CD4-positive, alpha-beta T cell (primary cell): ENCODE measurements around the gene DSC3. TPM values are rescaled to one million over a fixed set of nuclear protein-coding genes. Genes with fewer than 3 reads are reported as not detected.

Experiments used
- ATAC-seq: fragments of 200-7000 bp; cut with Tn5 transposase; one replicate; pipeline ENCODE4 v1.10.0; 2022; ENCODE audit warnings: mild to moderate bottlenecking; ENCODE audit not compliant: poor library complexity
- CTCF ChIA-PET: fragments of 350-600 bp; sonication (Branson Sonifier 250); formaldehyde crosslinking; loops from one replicate; lab custom pipeline; 2021; ENCODE audit warnings: antibody characterized with exemption, inconsistent platforms; lab: Charles Lee
- POLR2A ChIA-PET: fragments of 350-600 bp; sonication (Branson Sonifier 250); formaldehyde crosslinking; loops from one replicate; lab custom pipeline; 2021; ENCODE audit warnings: antibody characterized with exemption, inconsistent platforms; lab: Charles Lee
- DNase-seq, 14 experiments: peaks; one replicate each; pipeline ENCODE4 v3.0.0-alpha.2; 2013 to 2020; ENCODE audit warnings: mixed read lengths in 2 of 14
- H3K27ac ChIP-seq, 2 donors: one replicate each; pipeline versions ENCODE4 v1.5.1 to v1.7.0; 2013; ENCODE audit warnings: low read length in 2 of 2, low read depth in 1 of 2, mild to moderate bottlenecking in 1 of 2
- H3K27me3 ChIP-seq, 2 experiments: 1 replicate in 1 of 2; 2 replicates in 1 of 2; pipeline versions ENCODE4 v1.6.1 to v1.7.0; 2013; ENCODE audit warnings: low read length in 2 of 2, control low read depth in 1 of 2, mild to moderate bottlenecking in 1 of 2, moderate library complexity in 1 of 2; ENCODE audit not compliant: insufficient read depth in 2 of 2, control insufficient read depth in 1 of 2
- H3K36me3 ChIP-seq: one replicate; pipeline ENCODE4 v1.6.1; 2013; ENCODE audit warnings: low read length, control low read depth; ENCODE audit not compliant: insufficient read depth
- H3K4me1 ChIP-seq: one replicate; pipeline ENCODE4 v1.6.1; 2013; ENCODE audit warnings: low read length, control low read depth; ENCODE audit not compliant: insufficient read depth
- H3K4me3 ChIP-seq: one replicate; pipeline ENCODE4 v1.5.1; 2013; ENCODE audit warnings: mild to moderate bottlenecking, low read length, moderate library complexity
- H3K9me3 ChIP-seq, 2 experiments: 1 replicate in 1 of 2; 2 replicates in 1 of 2; pipeline versions ENCODE4 v1.6.1 to v1.7.0; 2013; ENCODE audit warnings: low read length in 2 of 2, mild to moderate bottlenecking in 2 of 2, control low read depth in 1 of 2, moderate library complexity in 1 of 2; ENCODE audit not compliant: control insufficient read depth in 1 of 2, insufficient read depth in 1 of 2
- H3K27ac Mint-ChIP-seq: one replicate; pipeline ENCODE4 v1.8.0; 2020; ENCODE audit warnings: mixed read lengths
- H3K27me3 Mint-ChIP-seq: one replicate; pipeline ENCODE4 v1.8.0; 2021; ENCODE audit warnings: mixed read lengths
- H3K36me3 Mint-ChIP-seq: one replicate; pipeline ENCODE4 v1.8.0; 2021; ENCODE audit warnings: low read depth, mixed read lengths
- H3K4me1 Mint-ChIP-seq: one replicate; pipeline ENCODE4 v1.8.0; 2021; ENCODE audit warnings: low read depth, mixed read lengths
- H3K4me3 Mint-ChIP-seq: one replicate; pipeline ENCODE4 v1.8.0; 2020; ENCODE audit warnings: mild to moderate bottlenecking, mixed read lengths
- H3K9me3 Mint-ChIP-seq: one replicate; pipeline ENCODE4 v1.8.0; 2020; ENCODE audit warnings: mixed read lengths
- CTCF ChIP-seq: fragments of 200-600 bp; IDR thresholded peaks from one replicate; pipeline ENCODE4 v1.8.0; 2022; ENCODE audit warnings: antibody characterized with exemption, mild to moderate bottlenecking
- intact Hi-C, 2 experiments: fragments of 100-400 bp; cut with DNase I in 1 of 2; cut with micrococcal nuclease in 1 of 2; formaldehyde crosslinking; loops; one replicate each; pipeline versions ENCODE4 v1.15.1 to v1.9.0; 2023 to 2025; cut with DNase I, micrococcal nuclease
- total RNA-seq, 174 experiments: library from RNA in 2 of 174; stranded (reverse) in 2 of 174; gene quantifications; one replicate each; pipeline ENCODE4 v1.2.3 and lab custom pipeline; 2021 to 2026

Gene DSC3
- total RNA-seq, 2 experiments from 2014 or later: not detected

GRCh38 chr18:31079973-31080372 is 37.4 kb upstream of the DSC3 start:
- Mint-ChIP-seq H3K27ac (no peak overlapping the region), H3K27me3 (no peaks in the 10 kb centered on the region), H3K4me3 (no peak overlapping the region), H3K36me3 (no peaks in the 10 kb centered on the region), H3K4me1 (no peaks in the 10 kb centered on the region), H3K9me3 (peaks cover 8% of the 10 kb centered on the region)
- intact Hi-C loops: no loop called here
- Histone ChIP-seq H3K4me3 (no peak overlapping the region), H3K4me1 (no peaks in the 10 kb centered on the region), H3K9me3 (peaks cover 0 to 11% of the 10 kb centered on the region in 2 experiments), H3K27ac (no peak overlapping the region), H3K36me3 (no peaks in the 10 kb centered on the region), H3K27me3 (no peaks in the 10 kb centered on the region)
- no peak for ATAC-seq
- no peak for TF ChIP-seq CTCF
- ChIA-PET CTCF (no interaction called here), POLR2A (no interaction called here)
- no peak for DNase-seq

- Histone ChIP-seq H3K4me3 (no peak overlapping the region), H3K9me3 (peaks cover 0 to 14% of the 10 kb centered on the region in 2 experiments), H3K27me3 (no peaks in the 10 kb centered on the region), H3K27ac (no peak overlapping the region), H3K4me1 (no peaks in the 10 kb centered on the region), H3K36me3 (no peaks in the 10 kb centered on the region)
- no peak overlapping the region for H3K4me3 Mint-ChIP-seq
- CTCF ChIA-PET: no interaction called here
- TF ChIP-seq CTCF: no peak
- intact Hi-C loops: no loop called here
- DNase-seq (no peak), ATAC-seq (no peak)
- POLR2A ChIA-PET: no interaction called here
- no peak overlapping the region for H3K27ac Mint-ChIP-seq
- H3K9me3 Mint-ChIP-seq: peaks cover 8% of the 10 kb centered on the region
- H3K4me1 Mint-ChIP-seq: no peaks in the 10 kb centered on the region
- no peaks in the 10 kb centered on the region for H3K27me3 Mint-ChIP-seq
- no peaks in the 10 kb centered on the region for H3K36me3 Mint-ChIP-seq
These were observed 35.3 kb upstream of the DSC3 start for GRCh38 chr18:31077878-31078277.

- Histone ChIP-seq H3K9me3 (peaks cover 0 to 8% of the 10 kb centered on the region in 2 experiments), H3K36me3 (no peaks in the 10 kb centered on the region), H3K4me3 (no peak overlapping the region), H3K27me3 (no peaks in the 10 kb centered on the region), H3K27ac (no peak overlapping the region), H3K4me1 (no peaks in the 10 kb centered on the region)
- TF ChIP-seq CTCF: no peak
- intact Hi-C loops: no loop called here
- DNase-seq: no peak
- Mint-ChIP-seq H3K27me3 (no peaks in the 10 kb centered on the region), H3K9me3 (peaks cover 8% of the 10 kb centered on the region), H3K4me1 (no peaks in the 10 kb centered on the region), H3K36me3 (no peaks in the 10 kb centered on the region), H3K4me3 (no peak overlapping the region), H3K27ac (no peak overlapping the region)
- ATAC-seq: no peak
- ChIA-PET CTCF (no interaction called here), POLR2A (no interaction called here)
These were observed 29.6 kb upstream of the DSC3 start for GRCh38 chr18:31072175-31072574.
